Islet precursor cell (in vitro differentiated cells): Measurements from ENCODE around the gene RAVER1.
A peak's percentile ranks its signal among the peaks of the same experiment; 100 is the strongest.
"Not testable (repeated sequence)": the region's sequence is repeated elsewhere in the genome, so short reads cannot be mapped to it uniquely, and the experiment has no call there.

Source experiments
- DNase-seq: peaks from one replicate; pipeline ENCODE4 v3.0.0-alpha.2; 2018

Gene RAVER1

DNA sequence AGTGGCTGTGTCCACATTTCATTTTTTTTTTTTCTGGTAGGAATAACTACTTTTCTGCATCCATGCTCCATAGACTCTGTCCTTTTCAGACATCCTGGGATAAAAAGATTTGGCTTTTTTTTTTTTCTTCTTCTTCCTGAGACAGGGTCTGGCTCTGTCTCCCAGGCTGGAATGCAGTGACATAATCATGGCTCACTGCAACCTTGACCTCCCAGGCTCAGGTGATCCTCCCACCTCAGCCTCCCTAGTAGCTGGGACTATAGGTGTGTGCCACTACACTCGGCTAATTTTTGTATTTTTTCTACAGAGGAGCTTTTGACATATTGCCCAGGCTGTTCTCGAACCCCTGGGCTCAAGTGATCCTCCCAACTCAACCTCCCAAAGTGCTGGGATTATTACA is 10.2 kb upstream of the RAVER1 start:
- no peak for DNase-seq

DNA sequence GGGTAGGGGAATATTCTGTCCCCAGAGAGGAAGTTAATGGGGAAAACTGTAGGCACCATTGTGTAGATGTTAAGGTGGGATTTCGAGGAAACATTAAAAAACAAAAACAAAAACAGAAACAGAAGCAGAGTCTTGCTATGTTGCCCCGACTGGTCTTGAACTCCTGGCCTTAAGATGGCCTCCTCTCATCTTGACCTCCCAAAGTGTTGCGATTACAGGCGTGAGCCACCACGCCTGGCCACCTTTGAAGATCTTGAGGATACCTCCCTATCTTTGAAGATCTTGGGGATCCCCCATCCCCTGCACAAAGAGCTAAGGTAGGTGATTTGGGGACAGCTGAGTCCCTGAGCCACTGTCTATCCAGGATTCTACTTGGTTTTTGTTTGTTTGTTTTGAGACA is 6.6 kb upstream of the RAVER1 start:
- no peak for DNase-seq

DNA sequence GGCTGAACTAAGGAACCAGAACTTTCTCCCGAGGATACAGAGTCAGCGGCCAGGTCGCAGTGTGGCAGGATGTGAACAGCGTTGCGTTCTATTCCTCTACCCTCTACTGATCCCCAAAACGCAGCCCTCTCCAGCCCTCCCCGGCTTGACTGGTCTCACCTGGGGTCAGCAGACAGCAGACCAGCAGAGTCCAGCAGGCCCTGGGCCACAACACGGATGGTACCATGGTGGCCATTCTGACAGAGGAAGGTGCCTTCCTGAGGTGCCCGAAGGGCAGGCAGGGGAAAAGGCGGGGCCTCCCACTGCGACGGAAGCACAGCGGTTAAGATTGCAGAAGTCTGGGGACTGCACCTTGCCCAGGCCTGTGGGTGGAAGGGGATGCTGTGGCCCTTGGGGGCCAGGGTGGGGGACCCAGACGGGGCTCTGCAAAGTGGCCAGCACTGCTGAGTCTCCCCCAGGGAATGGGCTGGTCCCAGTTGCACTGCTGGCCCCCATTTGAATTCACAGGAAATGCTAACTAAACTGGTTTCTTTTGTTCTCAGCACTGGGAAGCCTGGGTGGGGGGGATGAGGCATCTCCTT is 6.1 kb upstream of the RAVER1 start, which contains the start of gene ICAM3:
ICAM3 (minus strand) TSS at position 245 of the 581 bp plus-strand sequence; CDS start at position 235, 10 bp downstream.
- DNase-seq = no peak

DNA sequence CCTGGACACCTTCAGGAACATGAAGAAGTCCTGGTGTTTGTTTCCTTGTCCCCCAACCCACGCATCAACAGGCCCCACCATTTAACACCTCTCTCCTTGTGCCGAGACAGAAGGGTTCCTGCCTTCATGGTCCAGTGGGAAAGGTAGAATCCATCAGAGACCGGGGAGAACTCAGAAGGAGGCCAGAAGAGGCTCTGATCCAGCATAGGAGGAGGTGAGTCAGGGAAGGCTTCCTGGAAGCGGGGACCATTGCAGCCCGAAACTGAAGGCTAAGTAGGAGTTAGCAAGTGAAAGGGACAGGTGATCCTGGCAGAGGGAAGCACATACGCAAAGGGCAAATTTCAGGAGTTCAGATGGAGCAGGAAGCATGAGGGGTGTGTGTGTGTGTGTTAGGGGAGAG is 5.6 kb upstream of the RAVER1 start:
- no peak for DNase-seq

DNA sequence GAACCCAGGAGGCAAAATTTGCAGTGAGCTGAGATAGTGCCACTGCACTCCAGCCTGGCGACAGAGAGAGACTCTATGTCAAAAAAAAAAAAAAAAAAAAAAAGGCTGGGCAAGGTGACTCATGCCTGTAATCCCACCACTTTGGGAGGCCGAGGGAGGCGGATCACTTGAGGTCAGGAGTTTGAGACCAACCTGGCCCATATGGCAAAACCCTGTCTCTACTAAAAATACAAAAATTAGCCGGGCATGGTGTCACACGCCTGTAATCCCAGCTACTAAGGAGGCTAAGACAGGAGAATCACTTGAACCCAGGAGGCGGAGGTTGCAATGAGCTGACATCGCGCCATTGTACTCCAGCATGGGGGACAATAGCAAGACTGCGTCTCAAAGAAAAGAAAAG is 3.4 kb upstream of the RAVER1 start:
- DNase-seq = not testable (repeated sequence)

DNA sequence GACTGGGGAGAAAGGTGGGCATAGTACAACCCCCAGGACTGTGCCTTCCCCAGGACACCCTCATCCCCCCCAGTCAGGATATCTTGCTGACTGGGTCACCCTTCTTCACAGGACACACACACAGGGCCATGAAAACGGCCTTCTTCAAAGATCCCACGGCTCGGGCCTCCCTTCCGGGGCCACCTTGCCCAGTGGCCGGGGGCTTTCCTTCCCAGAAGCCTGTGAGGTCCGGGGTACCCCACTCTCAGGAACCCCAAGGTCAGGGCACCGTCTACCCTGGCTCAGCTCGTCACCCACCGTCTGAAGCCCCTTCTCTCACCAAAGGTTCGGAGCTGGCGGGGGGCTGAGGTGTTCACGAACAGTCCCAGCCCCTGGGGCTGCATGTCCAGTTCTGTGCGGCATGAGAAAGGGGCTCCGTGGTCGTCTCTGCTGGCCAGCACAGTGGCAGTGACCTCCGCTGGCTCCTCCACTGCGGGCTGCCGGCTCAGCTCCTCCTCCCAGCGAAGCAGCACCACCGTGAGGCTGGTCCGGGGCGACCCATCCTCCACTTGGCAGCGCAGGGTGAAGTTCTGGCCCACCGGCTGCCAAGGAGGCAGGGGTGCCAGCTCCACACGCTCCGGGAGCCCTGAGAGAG is 2.1 kb upstream of the RAVER1 start:
- no peak for DNase-seq

DNA sequence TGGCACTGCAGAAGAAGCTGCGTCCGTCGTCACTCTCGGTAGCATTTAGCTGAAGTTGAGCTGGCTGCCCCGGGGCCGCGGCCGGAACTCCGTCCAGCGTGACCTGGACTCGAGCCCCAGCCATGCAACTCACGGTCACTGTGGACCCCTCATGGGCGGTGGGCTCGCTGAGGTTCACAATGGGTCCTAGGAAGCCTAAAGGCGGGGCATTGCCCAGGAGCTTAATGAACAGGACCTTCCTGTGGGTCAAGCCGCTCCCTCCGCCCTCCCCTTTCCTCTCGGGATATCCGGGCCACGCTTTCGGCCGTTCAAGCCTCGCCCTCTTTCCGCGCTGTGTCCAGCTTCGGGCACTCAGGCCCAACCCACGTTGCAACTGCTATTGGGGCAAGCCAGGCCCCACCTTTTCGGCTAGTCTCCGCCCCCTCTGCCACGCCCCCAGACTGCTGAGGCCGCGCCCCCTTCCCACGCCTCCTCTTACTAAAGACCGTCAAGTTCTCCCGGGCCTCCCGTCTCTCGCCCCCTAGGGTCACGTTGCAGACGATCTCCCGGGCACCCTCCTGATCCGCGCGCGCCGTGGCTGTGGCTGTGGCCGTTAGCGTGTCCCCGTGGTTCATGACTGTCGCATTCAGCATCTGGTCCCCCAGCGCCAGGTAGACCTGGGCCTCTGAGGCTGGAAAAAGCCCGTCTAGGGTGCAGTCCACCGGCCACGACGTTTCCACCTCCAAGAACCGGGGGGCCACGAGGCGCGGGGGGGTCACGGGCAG is 1.4 kb upstream of the RAVER1 start:
- DNase-seq = peak; percentile 99

DNA sequence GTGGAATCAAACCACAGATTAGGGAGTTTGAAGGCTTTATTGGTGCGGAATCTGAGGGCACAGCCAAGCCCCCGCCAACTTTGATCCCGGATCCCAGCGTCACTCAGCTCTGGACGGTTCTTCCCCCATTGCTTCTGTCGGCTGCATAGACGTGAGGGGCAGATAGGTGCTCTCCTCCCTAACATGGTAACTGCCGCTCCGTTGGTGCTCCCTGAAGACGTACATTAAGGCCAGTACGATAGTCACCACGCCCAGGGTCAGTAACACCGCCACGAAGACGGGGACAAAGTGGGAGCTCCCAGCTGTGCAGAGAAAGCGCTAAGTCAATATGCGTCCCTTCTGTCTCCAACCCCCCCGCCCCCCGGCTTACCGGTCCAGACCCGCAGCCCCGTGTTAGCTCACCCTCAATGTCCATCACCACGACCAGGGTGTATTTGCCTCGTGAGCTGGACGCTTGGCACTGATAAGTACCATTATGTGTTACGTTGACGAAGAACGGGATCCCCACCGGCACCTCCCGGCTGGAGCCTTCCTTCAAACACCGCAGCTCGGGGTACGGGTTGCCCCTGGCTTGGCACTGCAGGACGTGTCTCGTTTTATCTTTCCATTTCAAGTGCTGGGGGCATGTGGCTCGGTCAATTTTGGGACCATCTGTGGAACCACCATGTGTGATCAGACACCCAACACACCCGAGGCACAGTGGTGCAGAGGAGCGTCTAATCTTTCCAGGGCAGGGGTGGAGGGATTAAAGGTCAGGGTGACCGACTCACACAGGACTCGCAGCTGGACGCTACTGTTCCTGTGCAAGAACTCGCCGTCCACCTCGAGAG is 644 bp upstream of the RAVER1 start:
- no peak for DNase-seq

DNA sequence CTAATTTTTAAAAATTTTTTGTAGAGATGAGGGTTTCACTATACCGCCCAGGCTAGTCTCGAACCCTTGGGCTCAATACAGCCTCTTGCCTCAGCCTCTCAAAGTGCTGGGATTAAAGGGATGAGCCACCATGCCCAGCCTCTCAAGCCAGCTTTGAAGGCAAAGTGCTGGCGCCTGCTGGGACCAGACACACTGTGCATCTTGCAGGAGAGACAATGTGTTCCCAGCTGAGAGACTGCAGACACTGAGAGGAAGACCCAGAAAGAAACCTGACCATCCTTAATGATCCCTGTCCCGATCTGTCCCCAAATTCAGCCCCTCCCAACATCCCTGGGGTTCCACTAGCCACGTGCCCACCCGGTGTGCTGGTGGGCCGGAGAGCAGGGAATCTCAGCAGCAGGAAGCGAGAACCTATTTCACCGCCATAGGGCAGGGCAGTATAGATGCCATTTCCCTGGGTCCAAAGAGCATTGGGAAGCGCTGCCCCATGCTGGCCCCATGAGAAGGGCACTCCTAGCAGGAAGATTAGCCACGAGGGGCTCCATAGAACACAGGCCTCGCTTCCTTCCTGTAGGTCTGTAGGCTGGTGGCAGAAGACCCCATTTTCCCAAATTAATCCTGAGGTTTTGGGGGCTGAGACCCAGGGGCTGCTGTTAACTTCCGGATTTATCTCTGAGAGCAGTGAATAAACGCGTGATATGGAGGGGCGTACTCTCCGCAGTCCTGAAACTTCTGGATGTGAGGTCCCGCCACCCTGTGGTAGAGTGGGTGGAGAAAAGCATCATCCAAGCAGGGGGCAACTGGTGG is 968 bp downstream of the RAVER1 start:
- DNase-seq = no peak

DNA sequence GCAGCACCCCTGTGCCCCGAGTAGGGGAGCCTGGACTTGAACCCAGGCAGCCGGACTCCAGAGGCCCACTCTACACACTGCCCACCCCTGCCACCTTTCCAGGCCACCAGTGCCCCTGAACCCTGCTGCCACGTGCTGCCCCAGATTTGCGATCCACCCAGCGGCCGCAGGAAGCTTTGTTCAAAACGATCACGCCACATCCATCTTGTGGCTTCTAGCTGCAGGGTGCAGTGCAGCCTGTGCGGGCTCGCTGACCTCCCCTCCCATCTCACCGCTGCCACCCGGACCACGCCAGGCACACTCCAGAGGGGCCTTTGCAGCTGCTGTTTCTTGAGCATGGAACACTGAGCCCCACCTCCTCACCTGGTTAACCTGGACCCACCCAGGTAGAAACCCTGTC is 3.8 kb downstream of the RAVER1 start:
- DNase-seq = no peak

DNA sequence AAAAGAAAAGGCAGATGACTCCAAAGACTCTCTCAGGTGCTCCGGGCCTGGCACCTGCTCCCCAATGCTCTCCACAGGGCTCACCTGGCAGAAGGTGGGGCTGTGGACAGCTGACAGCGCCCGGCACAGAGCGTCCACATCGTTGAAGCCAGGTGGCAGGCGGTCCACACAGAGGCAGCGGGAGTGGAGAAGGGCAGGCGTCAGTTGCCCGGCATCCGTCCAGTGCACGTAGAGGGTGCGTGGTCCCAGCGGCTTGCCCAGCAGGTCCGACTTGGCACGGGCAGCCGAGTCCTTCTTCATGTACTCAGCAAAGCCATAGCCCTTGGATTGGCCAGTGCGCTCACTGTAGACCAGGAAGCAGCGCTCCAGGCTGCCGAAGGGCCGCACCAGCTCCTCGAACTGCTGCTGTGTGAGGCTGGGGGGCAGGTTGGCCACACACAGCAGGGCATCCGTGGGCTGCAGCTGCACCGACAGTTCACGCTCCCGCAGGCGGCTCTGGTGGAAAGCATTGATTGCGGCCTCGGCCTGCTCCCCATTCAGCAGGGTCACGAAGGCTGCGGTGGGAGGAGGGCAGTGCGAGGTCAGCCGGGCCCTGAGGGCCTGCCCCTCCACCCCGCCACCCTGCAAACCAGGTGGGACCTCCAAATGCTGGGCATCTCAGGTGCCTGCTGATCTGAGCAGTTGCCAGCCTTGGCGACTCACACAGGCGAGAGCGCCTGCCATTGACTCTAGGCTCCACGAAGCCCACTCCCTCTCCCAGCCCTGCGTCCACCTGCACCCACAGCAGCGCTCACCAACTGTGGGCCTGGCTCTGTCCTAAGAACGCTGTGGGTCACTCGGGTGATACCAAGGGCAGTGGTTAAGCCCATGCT is 4.5 kb downstream of the RAVER1 start:
- no peak for DNase-seq

DNA sequence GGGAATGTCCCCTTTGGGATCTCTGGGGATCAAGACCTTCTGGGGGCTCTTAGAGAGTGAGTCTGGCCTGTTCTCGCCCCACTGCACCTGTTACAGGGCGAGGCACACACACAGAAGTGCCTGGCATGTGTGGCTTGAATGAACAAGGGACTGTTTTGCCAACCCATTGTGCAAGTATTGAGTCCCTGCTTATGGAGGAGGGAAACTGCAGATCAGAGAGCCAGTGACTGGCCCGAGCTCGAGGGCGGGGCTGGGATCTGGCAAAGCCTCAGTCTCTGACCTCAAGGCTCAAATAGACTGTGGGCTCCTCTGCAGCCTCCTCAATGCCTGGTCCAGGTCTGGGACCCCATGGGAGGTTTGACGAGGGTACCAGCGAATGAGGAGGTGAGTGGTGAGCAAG is 5.5 kb downstream of the RAVER1 start:
- no peak for DNase-seq

DNA sequence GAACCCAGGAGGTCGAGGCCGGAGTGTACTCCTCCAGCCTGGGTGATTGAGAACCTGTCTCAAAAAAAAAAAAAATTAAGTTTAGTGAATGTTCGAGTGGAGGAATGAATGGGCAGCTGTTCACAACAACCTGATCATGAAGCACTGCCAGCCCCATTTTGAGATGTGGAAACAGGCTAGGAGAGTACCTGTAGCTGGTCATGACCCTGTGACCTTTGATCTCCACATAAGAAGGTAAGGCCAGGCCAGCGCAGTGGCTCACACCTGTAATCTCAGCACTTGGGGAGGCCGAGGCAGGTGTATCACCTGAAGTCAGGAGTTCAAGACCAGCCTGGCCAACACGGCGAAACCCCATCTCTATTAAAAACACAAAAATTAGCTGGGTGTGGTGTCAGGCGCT is 7.6 kb downstream of the RAVER1 start:
- DNase-seq = no peak

DNA sequence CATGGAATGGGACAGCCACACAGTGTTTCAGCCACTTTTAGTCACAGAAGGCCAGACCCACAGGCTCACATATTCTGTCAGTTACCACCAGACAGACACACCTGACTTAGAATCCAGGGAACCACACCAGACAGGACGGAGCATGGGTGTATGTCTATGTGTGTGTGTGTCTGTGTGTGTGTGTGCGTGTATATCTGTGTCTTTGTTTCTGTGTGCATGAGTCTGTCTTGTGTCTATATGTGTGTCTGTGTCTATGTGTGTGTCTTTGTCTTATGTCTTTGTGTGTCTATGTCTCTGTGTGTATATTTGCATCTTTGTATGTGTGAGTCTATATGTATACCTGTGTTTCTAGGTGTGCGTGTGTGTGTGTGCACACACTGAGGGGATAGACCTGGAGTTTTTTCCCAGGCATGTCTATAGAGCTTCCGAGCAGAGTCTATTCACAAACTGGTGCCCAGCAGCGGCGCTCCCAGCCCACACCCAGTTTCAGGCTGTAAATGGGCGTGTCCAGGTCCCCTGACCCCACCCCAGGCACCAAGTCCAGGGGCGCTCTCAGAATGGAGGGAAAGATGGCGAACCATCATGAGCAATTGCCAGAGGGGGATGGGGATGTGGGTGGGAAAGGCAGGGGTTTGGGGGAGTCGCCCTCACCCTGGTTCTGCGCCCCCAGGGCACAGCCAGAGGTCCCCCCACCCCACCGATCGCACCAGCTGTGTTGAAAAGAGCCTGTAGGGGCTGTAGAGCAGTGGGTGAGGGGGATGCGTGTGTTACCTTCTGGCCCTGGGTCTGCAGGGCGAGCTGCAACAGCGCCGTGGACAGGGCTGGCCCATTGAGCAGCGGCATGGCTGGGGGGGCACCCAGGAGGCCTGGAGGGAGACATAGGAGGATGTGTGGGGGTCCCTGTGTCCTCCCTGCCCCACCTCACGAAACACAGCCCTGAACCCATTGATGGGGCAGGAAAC is 11.2 kb downstream of the RAVER1 start:
- DNase-seq = no peak

DNA sequence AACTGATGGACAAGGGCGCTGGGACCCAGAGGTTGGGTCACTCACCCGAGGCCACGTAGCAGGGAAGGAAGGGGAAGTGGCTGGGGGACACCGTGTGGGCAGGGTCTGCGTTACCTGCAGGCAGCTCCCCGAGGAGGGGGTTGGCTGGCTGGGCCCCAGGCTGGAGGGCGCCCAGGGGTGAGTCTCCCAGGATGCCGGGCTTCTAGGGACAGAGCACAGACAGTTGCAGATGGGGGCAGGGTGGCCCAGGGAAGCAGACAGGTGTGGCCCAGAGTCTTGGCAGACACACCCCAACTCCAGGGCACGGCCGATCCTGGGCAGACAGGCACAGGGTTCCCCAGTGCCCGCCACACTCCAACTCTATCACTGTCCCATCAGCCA is 11.9 kb downstream of the RAVER1 start:
- no peak for DNase-seq

DNA sequence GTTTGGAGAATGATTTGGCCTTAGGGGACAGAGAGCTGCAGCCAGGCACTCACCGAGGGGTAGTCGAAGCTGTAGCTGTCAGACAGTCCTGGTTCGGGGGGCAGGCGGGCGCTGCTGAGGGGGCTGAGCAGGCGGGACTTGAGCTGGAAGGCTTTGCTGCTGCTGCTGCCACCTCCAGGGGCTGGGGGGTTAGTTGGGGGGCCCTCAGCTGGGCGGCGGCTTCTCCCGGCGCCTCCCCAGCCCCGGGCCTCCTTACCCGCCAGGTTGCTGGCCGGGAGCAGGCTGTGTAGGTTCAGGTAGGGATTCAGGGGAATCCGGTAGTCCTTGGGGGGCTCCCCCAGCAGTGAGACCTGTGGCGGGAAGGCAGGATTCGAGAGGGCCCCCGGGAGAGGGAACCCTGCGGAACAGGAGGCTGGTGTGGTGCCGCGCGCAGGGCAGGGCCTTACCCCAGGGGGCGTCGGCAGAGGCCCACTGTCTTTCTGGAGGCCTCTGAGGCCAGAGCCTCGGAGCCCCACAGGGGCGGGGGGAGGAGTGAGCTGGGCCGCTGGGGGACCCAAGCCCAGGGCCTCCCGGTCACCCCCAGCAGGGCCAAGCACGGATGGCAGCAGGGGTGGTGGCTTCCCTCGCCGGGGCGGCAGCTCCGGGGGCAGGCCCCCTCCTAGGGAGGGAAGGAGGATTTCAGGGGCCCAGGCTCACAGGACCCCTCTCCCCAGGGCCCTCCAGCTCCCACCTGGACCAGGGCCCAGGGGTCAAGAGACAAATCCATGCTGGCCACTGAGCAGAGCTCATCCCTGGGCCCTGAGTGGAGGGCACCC is 12.5 kb downstream of the RAVER1 start:
- DNase-seq = peak; percentile 44

DNA sequence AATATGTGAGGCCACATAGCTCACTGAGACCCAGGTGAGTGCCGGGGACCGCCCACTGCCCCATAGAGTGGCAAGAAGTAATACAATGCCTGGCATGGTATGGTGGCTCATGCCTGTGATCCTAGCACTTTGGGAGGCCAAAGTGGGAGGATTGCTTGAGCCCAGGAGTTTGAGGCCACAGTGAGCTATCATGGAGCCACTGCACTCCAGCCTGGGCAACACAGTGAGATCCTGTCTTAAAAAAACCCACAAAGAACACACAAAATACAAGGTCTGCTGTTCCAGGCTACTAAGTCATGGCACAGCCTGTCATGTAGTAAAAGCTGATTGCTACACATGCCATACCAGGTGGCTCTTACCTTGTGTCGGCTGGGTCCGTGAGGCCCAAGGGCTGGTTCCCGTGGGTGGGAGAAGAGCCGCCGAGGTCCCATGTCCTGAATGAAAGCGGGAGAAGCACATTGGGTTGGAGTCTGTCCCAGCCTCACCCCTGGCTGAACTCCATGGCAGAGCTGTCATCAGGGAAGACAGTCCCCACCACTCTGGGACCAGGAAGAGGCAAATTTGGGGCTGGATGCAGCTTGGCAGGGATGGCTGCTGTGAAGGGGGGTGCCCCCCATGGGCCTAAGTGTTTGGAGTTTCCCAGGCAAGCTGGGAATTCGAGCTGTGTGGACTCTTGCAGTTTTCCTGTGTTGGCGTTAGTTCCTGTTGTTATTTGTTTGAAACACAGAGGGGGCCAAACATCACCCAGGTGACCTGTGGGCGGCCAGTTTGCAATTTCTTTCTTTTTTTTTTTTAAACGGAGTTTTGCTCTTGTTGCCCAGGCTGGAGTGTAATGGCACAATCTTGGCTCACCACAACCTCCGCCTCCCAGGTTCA is 14.3 kb downstream of the RAVER1 start:
- DNase-seq = no peak

DNA sequence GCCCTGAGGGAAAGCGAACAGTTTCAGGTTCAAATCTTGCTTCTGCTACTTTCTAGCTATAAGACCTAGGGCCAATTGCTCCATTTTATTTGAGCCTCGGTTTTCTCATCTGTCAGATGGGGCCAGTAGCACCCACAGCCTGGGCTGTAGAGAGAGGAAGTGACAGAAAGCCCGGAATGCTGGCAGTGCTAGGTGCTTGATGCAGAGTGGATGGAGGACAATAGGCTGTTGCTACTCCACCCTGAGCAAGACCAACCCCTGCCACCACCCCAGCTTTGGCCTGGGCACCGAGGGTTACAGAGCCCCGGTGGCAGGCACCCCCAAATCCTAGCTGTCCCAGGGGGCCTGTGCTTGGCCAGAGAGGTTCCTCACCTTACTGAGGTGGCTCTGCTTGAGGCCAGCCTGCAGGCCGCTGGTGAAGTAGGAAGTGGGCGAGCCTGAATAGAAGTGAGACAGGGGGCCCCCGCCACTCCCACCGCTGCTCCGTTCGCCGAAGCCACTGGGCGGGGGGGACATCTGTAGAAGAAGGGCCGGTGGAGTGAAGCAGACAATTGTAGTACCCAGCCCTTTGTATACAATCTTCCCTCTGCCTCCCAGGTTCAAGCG is 15.4 kb downstream of the RAVER1 start:
- DNase-seq = no peak
